Peyer's patch (tissue), 4 donors: ENCODE data around the gene TMEM141. TPM values are rescaled to one million over a fixed set of nuclear protein-coding genes. Genes with fewer than 3 reads are reported as not detected.
"Not testable (repeated sequence)": the region's sequence is repeated elsewhere in the genome, so short reads cannot be mapped to it uniquely, and the experiment has no call there.

ENCODE experiments used
- DNase-seq, 3 donors: peaks; one replicate each; pipeline ENCODE4 v3.0.0-alpha.2; 2017 to 2019
- H3K27ac ChIP-seq, 4 donors: fragments of 200-600 bp; sonication (generic); one replicate each; pipeline ENCODE4 v1.5.1; 2016 to 2019
- H3K27me3 ChIP-seq, 2 donors: fragments of 200-600 bp; sonication (generic); one replicate each; pipeline ENCODE4 v1.5.1; 2019
- H3K36me3 ChIP-seq, 3 donors: fragments of 200-600 bp; sonication (generic); one replicate each; pipeline ENCODE4 v1.5.1; 2016 to 2019
- H3K4me1 ChIP-seq, 4 donors: fragments of 200-600 bp; sonication (generic); one replicate each; pipeline ENCODE4 v1.5.1; 2016 to 2019
- H3K4me3 ChIP-seq, 4 donors: fragments of 200-600 bp; sonication (generic); 1 replicate in 3 of 4; 2 replicates in 1 of 4; pipeline ENCODE4 v1.5.1; 2016 to 2019; ENCODE audit warnings: mild to moderate bottlenecking in 1 of 4
- H3K9me3 ChIP-seq, 4 donors: fragments of 200-600 bp; sonication (generic); one replicate each; pipeline ENCODE4 v1.5.1; 2016 to 2019; ENCODE audit warnings: mild to moderate bottlenecking in 1 of 4
- POLR2A ChIP-seq, 2 donors: fragments of 450-650 bp; IDR thresholded peaks; one replicate each; pipeline ENCODE4 v1.5.1; 2017; ENCODE audit warnings: antibody characterized with exemption in 2 of 2, mild to moderate bottlenecking in 2 of 2, moderate library complexity in 2 of 2
- total RNA-seq, 4 donors: library from RNA; depleted of rRNA; stranded (reverse); fragments of >200 nt; gene quantifications; one replicate each; pipeline ENCODE4 v1.1.0, GENCODE V29; 2016
- TF ChIP-seq, protein P1 (sequence below), 6 experiments: fragments of 450-650 bp in 4 of 6; fragments of 200-600 bp in 2 of 6; sonication (generic) in 1 of 6; IDR thresholded peaks; one replicate each; pipeline ENCODE4 v1.5.1; 2017 to 2019; ENCODE audit warnings: antibody characterized with exemption in 6 of 6, mild to moderate bottlenecking in 3 of 6, moderate library complexity in 1 of 6

TMEM141 gene
- total RNA-seq, 4 donors from 2014 or later = 52.0 to 240 (median 187) TPM

DNA sequence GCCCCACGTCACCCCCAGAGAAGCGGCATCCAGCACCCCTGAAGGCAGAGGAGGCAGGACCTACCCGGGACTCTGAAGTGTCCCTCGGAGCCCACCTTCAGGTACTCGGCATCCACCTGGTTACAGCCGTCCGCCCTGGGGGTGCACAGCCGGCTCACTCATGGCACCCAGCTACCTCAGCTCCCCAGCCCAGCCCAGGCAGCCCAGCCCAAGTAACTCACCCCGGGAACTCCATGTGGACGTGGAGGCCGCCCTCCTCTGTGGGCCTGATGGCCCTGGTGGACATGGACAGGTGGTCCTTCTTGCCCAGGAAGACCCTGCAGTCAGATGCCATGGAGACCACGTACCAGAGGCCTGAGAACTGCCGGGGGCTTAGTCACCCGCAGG is 27.5 kb upstream of the TMEM141 start:
- TF ChIP-seq, protein P1, sequence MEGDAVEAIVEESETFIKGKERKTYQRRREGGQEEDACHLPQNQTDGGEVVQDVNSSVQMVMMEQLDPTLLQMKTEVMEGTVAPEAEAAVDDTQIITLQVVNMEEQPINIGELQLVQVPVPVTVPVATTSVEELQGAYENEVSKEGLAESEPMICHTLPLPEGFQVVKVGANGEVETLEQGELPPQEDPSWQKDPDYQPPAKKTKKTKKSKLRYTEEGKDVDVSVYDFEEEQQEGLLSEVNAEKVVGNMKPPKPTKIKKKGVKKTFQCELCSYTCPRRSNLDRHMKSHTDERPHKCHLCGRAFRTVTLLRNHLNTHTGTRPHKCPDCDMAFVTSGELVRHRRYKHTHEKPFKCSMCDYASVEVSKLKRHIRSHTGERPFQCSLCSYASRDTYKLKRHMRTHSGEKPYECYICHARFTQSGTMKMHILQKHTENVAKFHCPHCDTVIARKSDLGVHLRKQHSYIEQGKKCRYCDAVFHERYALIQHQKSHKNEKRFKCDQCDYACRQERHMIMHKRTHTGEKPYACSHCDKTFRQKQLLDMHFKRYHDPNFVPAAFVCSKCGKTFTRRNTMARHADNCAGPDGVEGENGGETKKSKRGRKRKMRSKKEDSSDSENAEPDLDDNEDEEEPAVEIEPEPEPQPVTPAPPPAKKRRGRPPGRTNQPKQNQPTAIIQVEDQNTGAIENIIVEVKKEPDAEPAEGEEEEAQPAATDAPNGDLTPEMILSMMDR (IDR thresholded peaks at IDR 0.05) = no peak
- no peak overlapping the region for H3K4me3 ChIP-seq
- no peak for DNase-seq

DNA sequence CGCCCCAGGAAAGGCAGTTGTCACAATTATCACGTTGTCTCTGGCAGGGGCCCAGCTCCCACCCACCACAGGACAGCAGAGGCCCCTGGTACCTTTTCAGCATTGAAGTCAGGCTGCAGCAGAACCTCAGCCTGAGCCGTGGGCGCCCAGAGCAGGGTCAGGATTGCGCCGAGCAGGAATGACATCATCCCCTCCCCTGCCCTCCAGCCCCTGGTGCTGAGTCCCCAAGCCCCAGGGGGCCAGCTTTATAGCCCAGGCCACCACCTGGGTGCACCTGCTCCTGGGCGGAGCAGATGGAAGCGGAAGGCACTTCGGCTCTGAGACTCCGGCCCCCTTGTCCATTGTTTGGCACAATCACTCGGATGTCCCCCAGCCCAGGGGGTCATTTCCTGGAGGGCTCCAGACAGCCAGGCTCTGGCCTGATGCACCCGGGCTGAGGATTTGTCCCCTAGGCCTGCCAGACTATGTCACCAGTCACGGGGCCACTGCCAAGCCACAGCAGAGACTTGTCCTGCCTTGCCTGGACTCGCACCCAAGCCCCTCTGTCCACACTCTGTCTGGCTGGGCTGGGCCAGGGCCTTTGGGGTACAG is 26.7 kb upstream of the TMEM141 start, which contains the start of gene LCN15:
Gene LCN15 (minus strand): TSS at position 218 of the 591 bp plus-strand sequence. CDS start 30 bp downstream, at position 188.
- DNase-seq = no peak
- no peak for TF ChIP-seq POLR2A (IDR thresholded peaks at IDR 0.05)
- TF ChIP-seq, protein P1 (IDR thresholded peaks at IDR 0.05) = no peak
- Histone ChIP-seq H3K4me3 (no peak within 1 kb of the TSS), H3K9me3 (no peaks in the 10 kb centered on the region), H3K36me3 (no peaks in the 10 kb centered on the region), H3K27me3 (no peaks in the 10 kb centered on the region), H3K4me1 (peaks cover 0 to 3% (median 0%) of the 10 kb centered on the region in 4 donors), H3K27ac (no peak within 1 kb of the TSS)

More for the DNA sequence above, 27.5 kb upstream of the TMEM141 start:
- Histone ChIP-seq H3K36me3 (no peaks in the 10 kb centered on the region), H3K27me3 (no peaks in the 10 kb centered on the region), H3K27ac (no peak overlapping the region), H3K4me1 (peaks cover 0 to 9% (median 0%) of the 10 kb centered on the region in 4 donors), H3K9me3 (no peaks in the 10 kb centered on the region)

DNA sequence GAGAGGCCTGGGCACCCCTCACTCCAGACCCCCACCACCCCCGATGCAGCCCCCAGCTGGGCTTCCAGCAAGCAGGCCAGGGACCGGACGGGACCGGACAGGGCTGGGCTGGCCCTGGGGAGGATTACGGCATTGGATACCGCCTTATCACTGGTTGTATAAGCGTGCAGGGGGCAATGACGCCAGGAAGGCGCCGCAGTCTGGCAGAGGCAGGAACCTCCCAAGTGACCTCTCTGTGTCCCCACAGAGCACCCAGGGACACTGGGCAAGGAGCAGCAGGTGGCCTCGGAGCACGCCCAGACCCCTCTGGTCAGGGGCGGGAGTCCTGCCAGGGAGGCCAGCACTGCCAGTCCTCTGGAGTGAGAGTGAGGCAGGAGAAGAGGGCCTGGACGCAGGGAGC is 26.1 kb upstream of the TMEM141 start:
- no peak overlapping the region for H3K27ac ChIP-seq
- H3K4me3 ChIP-seq = no peak overlapping the region
- no peaks in the 10 kb centered on the region for H3K27me3 ChIP-seq
- H3K4me1 ChIP-seq = peaks cover 0 to 3% (median 0%) of the 10 kb centered on the region in 4 donors
- no peaks in the 10 kb centered on the region for H3K9me3 ChIP-seq
- no peak for TF ChIP-seq POLR2A (IDR thresholded peaks at IDR 0.05)
- TF ChIP-seq, protein P1 (IDR thresholded peaks at IDR 0.05) = no peak
- no peak for DNase-seq
- H3K36me3 ChIP-seq = no peaks in the 10 kb centered on the region

DNA sequence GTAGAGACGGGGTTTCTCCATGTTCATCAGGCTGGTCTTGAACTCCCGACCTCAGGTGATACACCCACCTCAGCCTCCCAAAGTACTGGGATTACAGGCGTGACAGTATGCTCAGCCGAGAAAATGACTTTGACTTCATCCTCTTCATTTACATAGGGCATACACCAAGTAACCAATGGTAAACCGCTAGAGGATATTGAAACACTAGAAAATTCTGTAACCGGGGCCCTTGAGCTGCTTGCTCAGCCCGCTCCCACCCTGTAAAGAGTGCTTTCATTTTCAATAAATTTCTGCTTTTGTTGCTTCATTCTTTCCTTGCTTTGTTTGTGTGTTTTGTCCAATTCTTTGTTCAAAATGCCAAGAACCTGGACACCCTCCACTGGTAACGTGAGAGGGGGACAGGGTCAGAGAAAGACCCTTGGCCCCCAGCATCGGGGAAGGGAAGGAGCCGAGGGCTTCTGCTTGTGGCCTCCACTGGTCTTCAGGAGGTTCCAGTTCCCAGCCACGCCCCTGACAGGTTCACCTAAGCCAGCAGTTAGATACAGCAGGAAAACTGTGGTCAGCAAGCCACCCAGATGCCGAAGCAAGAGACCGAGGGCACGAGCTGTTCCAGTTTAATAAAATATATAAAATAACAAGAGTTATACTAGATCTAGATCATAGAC is 25.3 kb upstream of the TMEM141 start:
- not testable (repeated sequence) for H3K4me3 ChIP-seq, H3K27me3 ChIP-seq, H3K9me3 ChIP-seq, H3K4me1 ChIP-seq, DNase-seq, H3K36me3 ChIP-seq
- H3K27ac ChIP-seq = peak overlapping the region in 2 of 4 donors; percentile 40 to 57

DNA sequence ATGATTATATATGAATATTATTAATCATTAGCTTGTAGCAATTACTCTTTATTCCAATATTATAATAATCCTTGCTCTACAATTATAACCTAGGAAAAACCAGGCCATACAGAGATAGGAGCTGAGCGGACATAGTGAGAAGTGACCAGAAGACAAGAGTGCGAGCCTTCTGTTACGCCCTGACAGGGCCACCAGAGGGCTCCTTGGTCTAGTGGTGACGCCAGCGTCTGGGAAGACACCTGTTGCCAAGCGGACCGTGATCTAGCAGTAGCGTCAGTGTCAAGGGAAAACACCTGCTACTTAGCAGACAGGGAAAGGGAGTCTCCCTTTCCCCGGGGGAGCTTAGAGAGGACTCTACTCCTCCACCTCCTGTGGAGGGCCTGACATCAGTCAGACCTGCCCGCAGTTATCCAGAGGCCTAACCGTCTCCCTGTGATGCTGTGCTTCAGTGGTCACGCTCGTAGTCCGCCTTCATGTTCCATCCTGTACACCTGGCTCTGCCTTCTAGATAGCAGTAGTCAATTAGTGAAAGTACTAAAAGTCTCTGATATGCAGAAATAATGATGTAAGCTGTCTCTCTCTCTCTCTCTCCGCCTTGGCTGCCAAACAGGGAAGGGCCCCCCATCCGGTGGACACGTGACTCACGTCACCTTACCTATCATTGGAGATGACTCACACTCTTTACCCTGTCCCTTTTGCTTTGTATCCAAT is 24.6 kb upstream of the TMEM141 start:
- peak; percentile 69 to 86 (median 75) for DNase-seq
- not testable (repeated sequence) for H3K27me3 ChIP-seq, H3K4me3 ChIP-seq, H3K9me3 ChIP-seq, H3K4me1 ChIP-seq, H3K36me3 ChIP-seq
- H3K27ac ChIP-seq = peak overlapping the region in 2 of 4 donors; percentile 40 to 57
- TF ChIP-seq, protein P1 (IDR thresholded peaks at IDR 0.05) = peak in 2 of 6 experiments; percentile 35 to 41

DNA sequence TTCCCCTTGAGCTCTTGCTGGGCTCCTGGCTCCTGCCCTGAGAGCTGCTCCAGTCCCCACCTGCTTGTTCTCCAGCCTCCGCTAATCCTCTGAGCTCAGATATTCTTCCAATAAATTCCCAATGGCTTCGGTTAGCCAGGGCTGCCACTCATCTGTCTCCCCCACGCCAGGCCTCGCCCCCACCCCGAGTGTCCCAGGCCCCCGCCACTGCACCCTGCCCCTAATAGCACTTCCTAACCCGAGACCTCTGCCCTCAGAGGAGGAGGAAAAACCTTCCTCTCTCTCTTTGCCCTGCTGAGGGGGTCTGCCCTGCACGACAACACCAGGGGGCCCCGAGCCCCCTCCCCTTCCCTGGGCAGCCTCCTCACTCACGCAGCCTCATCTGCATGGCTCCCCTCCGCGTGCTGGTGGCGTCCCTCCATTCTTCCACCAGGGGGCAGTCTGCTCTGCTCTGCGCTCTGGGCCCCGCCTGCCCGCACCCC is 21.4 kb upstream of the TMEM141 start:
- Histone ChIP-seq H3K27me3 (no peaks in the 10 kb centered on the region), H3K36me3 (no peaks in the 10 kb centered on the region), H3K27ac (no peak overlapping the region), H3K9me3 (no peaks in the 10 kb centered on the region), H3K4me1 (peaks cover 0 to 3% (median 0%) of the 10 kb centered on the region in 4 donors), H3K4me3 (no peak overlapping the region)
- no peak for TF ChIP-seq POLR2A (IDR thresholded peaks at IDR 0.05)
- TF ChIP-seq, protein P1 (IDR thresholded peaks at IDR 0.05) = peak in 5 of 6 experiments; percentile 29 to 54 (median 47)
- peak in 2 of 3 donors; percentile 67 for DNase-seq
